H1 (cell line): ENCODE results near the gene POPDC2. TPM values are rescaled to one million over a fixed set of nuclear protein-coding genes. Genes with fewer than 3 reads are reported as not detected.

Experiments used
- CTCF ChIA-PET: fragments of 300-600 bp; sonication (Branson Sonifier 250); formaldehyde crosslinking; loops from one replicate; lab custom pipeline; 2021; ENCODE audit not compliant: partially characterized antibody; lab: Charles Lee
- POLR2A ChIA-PET: fragments of 300-600 bp; sonication (Branson Sonifier 250); formaldehyde crosslinking; loops from one replicate; lab custom pipeline; 2021; ENCODE audit warnings: inconsistent platforms; ENCODE audit not compliant: partially characterized antibody; lab: Charles Lee
- DNase-seq, 2 experiments: peaks; one replicate each; pipeline versions ENCODE4 v3.0.0 to v3.0.0-alpha.2; 2010 to 2022; ENCODE audit warnings: low spot score in 2 of 2, low read depth in 1 of 2, mixed read lengths in 1 of 2
- FAIRE-seq: peaks from 2 replicates; lab custom pipeline; 2011; peaks lifted over from hg19 to GRCh38; lab: Jason Lieb, UNC
- H2AFZ ChIP-seq: 2 replicates; pipeline ENCODE4 v1.8.1; 2012; ENCODE audit warnings: low read length, inconsistent platforms
- H2AK5ac ChIP-seq: 2 replicates; pipeline ENCODE4 v1.6.1; 2013; ENCODE audit warnings: low read depth, low read length
- H2BK120ac ChIP-seq: replicated peaks from 2 replicates; pipeline ENCODE3; 2013; ENCODE audit warnings: low read depth, low read length, inconsistent platforms
- H2BK12ac ChIP-seq: 2 replicates; pipeline ENCODE4 v1.6.1; 2013; ENCODE audit warnings: low read depth, low read length
- H2BK15ac ChIP-seq: 2 replicates; pipeline ENCODE4 v1.6.1; 2013; ENCODE audit warnings: low read length
- H2BK20ac ChIP-seq: 2 replicates; pipeline ENCODE4 v1.6.1; 2013; ENCODE audit warnings: low read length
- H2BK5ac ChIP-seq: 2 replicates; pipeline ENCODE4 v1.6.1; 2013; ENCODE audit warnings: low read depth, low read length
- H3K14ac ChIP-seq: 2 replicates; pipeline ENCODE4 v1.6.1; 2013; ENCODE audit warnings: inconsistent platforms; ENCODE audit not compliant: insufficient read length
- H3K18ac ChIP-seq: 2 replicates; pipeline ENCODE4 v1.6.1; 2013; ENCODE audit warnings: low read length; ENCODE audit errors: extremely low read depth
- H3K23ac ChIP-seq: 2 replicates; pipeline ENCODE4 v1.6.1; 2013; ENCODE audit warnings: inconsistent platforms; ENCODE audit not compliant: insufficient read length
- H3K23me2 ChIP-seq: 2 replicates; pipeline ENCODE4 v1.6.1; 2013; ENCODE audit warnings: low read depth, low read length
- H3K27ac ChIP-seq: 2 replicates; pipeline ENCODE4 v1.6.1; 2011; ENCODE audit warnings: low read depth, low read length, inconsistent platforms
- H3K27me3 ChIP-seq, 4 experiments: replicated peaks in 1 of 4; 1 replicate in 1 of 4; 2 replicates in 3 of 4; pipeline versions ENCODE4 v1.6.1 to v1.8.1; 2011 to 2013; ENCODE audit warnings: low read length in 3 of 4, mild to moderate bottlenecking in 3 of 4, inconsistent platforms in 2 of 4, mixed read lengths in 2 of 4, moderate library complexity in 1 of 4; ENCODE audit not compliant: control insufficient read depth in 3 of 4, insufficient read depth in 3 of 4; ENCODE audit errors: extremely low read depth in 1 of 4
- H3K36me3 ChIP-seq, 4 experiments: 2 replicates each; pipeline versions ENCODE4 v1.6.1 to v1.8.1; 2011 to 2013; ENCODE audit warnings: mild to moderate bottlenecking in 4 of 4, low read length in 3 of 4, moderate library complexity in 2 of 4, control low read depth in 1 of 4, inconsistent platforms in 1 of 4; ENCODE audit not compliant: insufficient read depth in 4 of 4, control insufficient read depth in 2 of 4
- H3K4ac ChIP-seq: replicated peaks from 2 replicates; pipeline ENCODE3; 2013; ENCODE audit warnings: low read length, low read depth, mixed read lengths, inconsistent platforms; ENCODE audit not compliant: insufficient read length
- H3K4me1 ChIP-seq, 4 experiments: replicated peaks in 1 of 4; 1 replicate in 1 of 4; 2 replicates in 3 of 4; pipeline versions ENCODE4 v1.6.1 to v1.8.1; 2011 to 2013; ENCODE audit warnings: low read length in 3 of 4, inconsistent platforms in 2 of 4, mixed read lengths in 1 of 4; ENCODE audit not compliant: insufficient read depth in 4 of 4, control insufficient read depth in 3 of 4
- H3K4me2 ChIP-seq, 2 experiments: 2 replicates each; pipeline versions ENCODE4 v1.6.1 to v1.8.1; 2011 to 2013; ENCODE audit warnings: low read depth in 2 of 2, low read length in 2 of 2, control low read depth in 1 of 2, inconsistent platforms in 1 of 2, mild to moderate bottlenecking in 1 of 2; ENCODE audit not compliant: insufficient read depth in 1 of 2
- H3K4me3 ChIP-seq, 4 experiments: fragments of 200-600, 300-600 bp in 1 of 4; sonication (generic), shearing (Covaris generic), sonication (Bioruptor Twin) in 1 of 4; 2 replicates each; pipeline versions ENCODE4 v1.5.1 to v1.8.1; 2011 to 2016; ENCODE audit warnings: low read length in 4 of 4, low read depth in 3 of 4, control low read depth in 2 of 4, inconsistent platforms in 2 of 4, mild to moderate bottlenecking in 2 of 4, mixed read lengths in 1 of 4, moderate library complexity in 1 of 4; ENCODE audit not compliant: insufficient read depth in 2 of 4; ENCODE audit errors: extremely low read depth in 1 of 4
- H3K56ac ChIP-seq: replicated peaks from 2 replicates; pipeline ENCODE3; 2013; ENCODE audit warnings: low read depth, mild to moderate bottlenecking, mixed read lengths, low read length, inconsistent platforms; ENCODE audit not compliant: insufficient read length
- H3K79me1 ChIP-seq: 2 replicates; pipeline ENCODE4 v1.6.1; 2013; ENCODE audit warnings: low read depth, low read length, control low read depth
- H3K79me2 ChIP-seq, 2 experiments: 2 replicates each; pipeline versions ENCODE4 v1.6.1 to v1.8.1; 2012 to 2013; ENCODE audit warnings: low read length in 2 of 2, mild to moderate bottlenecking in 2 of 2, inconsistent platforms in 1 of 2; ENCODE audit not compliant: insufficient read depth in 2 of 2, control insufficient read depth in 1 of 2
- H3K9ac ChIP-seq, 4 experiments: replicated peaks in 1 of 4; 1 replicate in 1 of 4; 2 replicates in 3 of 4; pipeline versions ENCODE4 v1.6.1 to v1.8.1; 2011 to 2013; ENCODE audit warnings: low read depth in 3 of 4, low read length in 3 of 4, control low read depth in 2 of 4, mild to moderate bottlenecking in 2 of 4, moderate library complexity in 2 of 4, inconsistent platforms in 1 of 4; ENCODE audit errors: extremely low read depth in 1 of 4
- H3K9me3 ChIP-seq, 2 experiments: 2 replicates each; pipeline versions ENCODE4 v1.6.1 to v1.8.1; 2012 to 2013; ENCODE audit warnings: mild to moderate bottlenecking in 2 of 2, moderate library complexity in 2 of 2, control low read depth in 1 of 2, inconsistent platforms in 1 of 2, low read depth in 1 of 2, low read length in 1 of 2, mixed read lengths in 1 of 2; ENCODE audit not compliant: insufficient read depth in 2 of 2
- H4K20me1 ChIP-seq, 2 experiments: replicated peaks in 1 of 2; 2 replicates each; pipeline versions ENCODE3 to v1.8.1; 2011 to 2013; ENCODE audit warnings: inconsistent platforms in 2 of 2, low read length in 2 of 2, mild to moderate bottlenecking in 1 of 2; ENCODE audit not compliant: insufficient read depth in 2 of 2, control insufficient read depth in 1 of 2
- H4K5ac ChIP-seq: 2 replicates; pipeline ENCODE4 v1.6.1; 2013; ENCODE audit warnings: low read length, low read depth, mixed read lengths, inconsistent platforms; ENCODE audit not compliant: insufficient read length
- H4K8ac ChIP-seq: 2 replicates; pipeline ENCODE4 v1.8.0; 2013; ENCODE audit warnings: mild to moderate bottlenecking, moderate library complexity, low read length, inconsistent platforms; ENCODE audit not compliant: insufficient read depth; ENCODE audit errors: extremely low read depth
- H4K91ac ChIP-seq: replicated peaks from 2 replicates; pipeline ENCODE3; 2013; ENCODE audit warnings: low read length, mixed read lengths, inconsistent platforms; ENCODE audit not compliant: insufficient read length
- CHD1 ChIP-seq: IDR thresholded peaks from 2 replicates; pipeline ENCODE4 v1.6.1; 2012; ENCODE audit warnings: low read depth, low read length, improper control_type of control experiment
- EP300 ChIP-seq, 2 experiments: IDR thresholded peaks; 1 replicate in 1 of 2; 2 replicates in 1 of 2; pipeline ENCODE4 v1.6.1; 2011 to 2012; ENCODE audit warnings: low read depth in 2 of 2, low read length in 2 of 2, mild to moderate bottlenecking in 2 of 2, borderline replicate concordance in 1 of 2, inconsistent platforms in 1 of 2, moderate library complexity in 1 of 2
- KDM5A ChIP-seq: fragments of 200-600 bp; IDR thresholded peaks from 2 replicates; pipeline ENCODE4 v1.7.1; 2012; ENCODE audit warnings: mild to moderate bottlenecking, low read length, inconsistent platforms, mixed read lengths
- PHF8 ChIP-seq: fragments of 200-600 bp; sonication (generic); conservative IDR thresholded peaks from 2 replicates; pipeline ENCODE4 v1.7.1; 2012; ENCODE audit warnings: low read depth, mild to moderate bottlenecking, inconsistent platforms, low read length, moderate library complexity
- RBBP5 ChIP-seq: IDR thresholded peaks from 2 replicates; pipeline ENCODE4 v1.7.1; 2012; ENCODE audit warnings: low read depth, mild to moderate bottlenecking, inconsistent platforms, low read length, moderate library complexity, borderline replicate concordance
- SIN3A ChIP-seq, 2 experiments: IDR thresholded peaks in 1 of 2; conservative IDR thresholded peaks in 1 of 2; 2 replicates each; pipeline ENCODE4 v1.6.1; 2011 to 2012; ENCODE audit warnings: low read length in 2 of 2, improper control_type of control experiment in 1 of 2, low read depth in 1 of 2, mild to moderate bottlenecking in 1 of 2
- WGBS, 2 experiments: shearing (Covaris generic) in 1 of 2; methylation state at CpG; one replicate each; pipeline versions ENCODE4 v1.1.6 to v1.1.7; 2013 to 2015; ENCODE audit warnings: low lambda C conversion rate in 2 of 2, mixed read lengths in 2 of 2, inconsistent platforms in 1 of 2, low coverage in 1 of 2, missing lambda C conversion rate in 1 of 2; ENCODE audit not compliant: insufficient replicate concordance in 2 of 2, insufficient coverage in 1 of 2, insufficient read length in 1 of 2; ENCODE audit errors: extremely low coverage in 1 of 2, missing lambda C conversion rate in 1 of 2; 5-methylcytosine and 5-hydroxymethylcytosine counted together
- polyA plus RNA-seq, 7 experiments: library from polyadenylated mRNA; depleted of rRNA in 3 of 7; stranded (reverse) in 5 of 7; unstranded in 2 of 7; fragments of >200 nt in 5 of 7; fragments of 200-250 nt in 2 of 7; gene quantifications; 1 replicate in 5 of 7; 2 replicates in 1 of 7; 4 replicates in 1 of 7; pipeline versions ENCODE4 v1.2.1 to v1.2.3, GENCODE V29; 2011 to 2013; ENCODE audit warnings: missing spikeins in 2 of 7, mixed read lengths in 2 of 7
- total RNA-seq: library from RNA; stranded (reverse); fragmentation: NEBNext Ultra II Directional; extraction: Animal tissue kit (Norgen Biotek cat#: 25700); gene quantifications from 2 replicates; pipeline ENCODE4 v1.2.1, GENCODE V29; 2021
- TF ChIP-seq, protein P1 (sequence below), 3 experiments: IDR thresholded peaks; 1 replicate in 2 of 3; 2 replicates in 1 of 3; pipeline versions ENCODE4 v1.5.1 to v1.6.1; 2011; ENCODE audit warnings: low read length in 3 of 3, mild to moderate bottlenecking in 3 of 3, inconsistent platforms in 2 of 3, low read depth in 1 of 3, moderate library complexity in 1 of 3; ENCODE audit not compliant: insufficient read depth in 1 of 3; ENCODE audit errors: control extremely low read depth in 1 of 3

Gene POPDC2
- total and polyA plus RNA-seq, 2 of the 8 experiments (the other 6 are each of a cell fraction or from before 2014, with no cell fraction given), result 0.65 to 1.1 TPM

DNA sequence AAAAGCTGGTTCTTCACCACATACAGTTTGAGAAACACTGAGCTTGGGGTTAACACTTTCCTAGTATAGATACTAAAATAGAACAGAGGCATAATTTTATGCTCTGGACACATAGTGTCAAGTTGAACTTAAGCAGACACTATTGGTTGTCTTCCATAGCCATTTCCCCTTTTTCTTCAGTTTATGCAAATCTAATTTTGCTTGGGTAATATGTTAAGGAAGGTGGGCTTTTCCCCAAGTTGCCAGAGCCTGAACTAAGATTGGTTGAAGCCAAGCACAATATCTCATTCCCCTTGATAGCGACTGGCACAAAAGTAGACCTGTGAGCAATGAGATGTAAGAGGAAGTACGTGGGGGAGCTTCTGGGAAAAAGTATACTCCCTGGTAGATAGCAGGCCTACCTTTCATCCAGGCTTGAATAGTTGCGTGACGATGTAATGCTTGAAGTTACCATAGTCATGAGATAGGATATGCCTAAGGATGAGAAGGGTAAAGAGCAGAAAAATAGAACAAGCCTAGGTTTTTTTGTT, 4.5 kb upstream of the POPDC2 start:
- Histone ChIP-seq H3K23me2 (no peaks in the 10 kb centered on the region), H3K36me3 (peaks cover 0 to 5% (median 2%) of the 10 kb centered on the region in 4 experiments; a peak in 2 of 8 replicates), H3K4me2 (no peak overlapping the region), H3K56ac (no peak overlapping the region), H4K8ac (no peak overlapping the region), H4K20me1 (no peaks in the 10 kb centered on the region), H3K14ac (no peak overlapping the region), H3K4me1 (no peaks in the 10 kb centered on the region), H3K4me3 (no peak overlapping the region), H3K9ac (no peak overlapping the region), H3K23ac (no peak overlapping the region), H2BK15ac (no peak overlapping the region), H3K79me2 (no peaks in the 10 kb centered on the region), H2BK20ac (no peak overlapping the region), H3K9me3 (no peaks in the 10 kb centered on the region), H3K4ac (no peak overlapping the region), H2BK120ac (no peak overlapping the region), H4K5ac (no peak overlapping the region), H2AFZ (no peak overlapping the region), H4K91ac (no peak overlapping the region), H3K79me1 (no peaks in the 10 kb centered on the region), H2BK5ac (no peak overlapping the region), H2BK12ac (no peak overlapping the region), H3K27me3 (no peaks in the 10 kb centered on the region), H3K27ac (no peak overlapping the region), H2AK5ac (no peak overlapping the region), H3K18ac (no peak overlapping the region)
- ChIA-PET CTCF (interaction anchor here (0.6 to 1.8 kb wide), 3 partner anchors 14 to 29 kb away, joined by 3 to 6 read pairs (median 5); no protein-coding TSS in a partner anchor), POLR2A (no interaction called here)
- DNase-seq (no peak), FAIRE-seq (no peak)
- WGBS, 2 experiments, result 79% methylated on average over 4 of the region's 4 CpGs; no CpG with 5 or more reads in 1 of the 2 experiments
- TF ChIP-seq CHD1, result no peak
- TF ChIP-seq, protein P1, sequence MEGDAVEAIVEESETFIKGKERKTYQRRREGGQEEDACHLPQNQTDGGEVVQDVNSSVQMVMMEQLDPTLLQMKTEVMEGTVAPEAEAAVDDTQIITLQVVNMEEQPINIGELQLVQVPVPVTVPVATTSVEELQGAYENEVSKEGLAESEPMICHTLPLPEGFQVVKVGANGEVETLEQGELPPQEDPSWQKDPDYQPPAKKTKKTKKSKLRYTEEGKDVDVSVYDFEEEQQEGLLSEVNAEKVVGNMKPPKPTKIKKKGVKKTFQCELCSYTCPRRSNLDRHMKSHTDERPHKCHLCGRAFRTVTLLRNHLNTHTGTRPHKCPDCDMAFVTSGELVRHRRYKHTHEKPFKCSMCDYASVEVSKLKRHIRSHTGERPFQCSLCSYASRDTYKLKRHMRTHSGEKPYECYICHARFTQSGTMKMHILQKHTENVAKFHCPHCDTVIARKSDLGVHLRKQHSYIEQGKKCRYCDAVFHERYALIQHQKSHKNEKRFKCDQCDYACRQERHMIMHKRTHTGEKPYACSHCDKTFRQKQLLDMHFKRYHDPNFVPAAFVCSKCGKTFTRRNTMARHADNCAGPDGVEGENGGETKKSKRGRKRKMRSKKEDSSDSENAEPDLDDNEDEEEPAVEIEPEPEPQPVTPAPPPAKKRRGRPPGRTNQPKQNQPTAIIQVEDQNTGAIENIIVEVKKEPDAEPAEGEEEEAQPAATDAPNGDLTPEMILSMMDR (IDR thresholded peaks at IDR 0.05; ENCODE audit: control extremely low read depth in 1 of 3, insufficient read depth in 1 of 3, low read depth in 1 of 3, low read length in 3 of 3), result no peak
- TF ChIP-seq KDM5A, result no peak
- TF ChIP-seq RBBP5, result no peak
- TF ChIP-seq SIN3A (conservative IDR thresholded peaks at IDR 0.05 in 1 of 2, IDR thresholded peaks at IDR 0.05 in 1 of 2; ENCODE audit: low read depth in 1 of 2, low read length in 2 of 2), result no peak
- TF ChIP-seq EP300 (IDR thresholded peaks at IDR 0.05; ENCODE audit: borderline replicate concordance in 1 of 2, low read depth in 2 of 2, low read length in 2 of 2), result no peak
- no peak for TF ChIP-seq PHF8
